DMS153 (cell line): ENCODE results near the gene TMEM147.

ENCODE experiments used
- DNase-seq: peaks from one replicate; lab custom pipeline; 2025; lab: John Stamatoyannopoulos, UW

Gene TMEM147

GRCh38 chr19:35521124-35521743 lies 24.2 kb upstream of the TMEM147 start:
- DNase-seq: no peak

GRCh38 chr19:35522745-35523327 lies 22.6 kb upstream of the TMEM147 start:
- DNase-seq: no peak

- DNase-seq: no peak
Observed at GRCh38 chr19:35524181-35524837, 21.1 kb upstream of the TMEM147 start.

- DNase-seq: no peak
Observed at GRCh38 chr19:35525873-35526272, 19.6 kb upstream of the TMEM147 start.

GRCh38 chr19:35528218-35529038 lies 17.0 kb upstream of the TMEM147 start, which contains the start of gene SBSN:
TSS of gene SBSN (minus strand) at chr19:35528311. CDS start at chr19:35528281, 30 bp downstream.
- no peak for DNase-seq

GRCh38 chr19:35529241-35530218 lies 15.9 kb upstream of the TMEM147 start:
- no peak for DNase-seq

- DNase-seq: no peak
Observed at GRCh38 chr19:35531291-35531690, 14.1 kb upstream of the TMEM147 start.

GRCh38 chr19:35533201-35533821 lies 12.1 kb upstream of the TMEM147 start, which contains the start of gene GAPDHS:
TSS of gene GAPDHS (plus strand) at chr19:35533456. CDS start at chr19:35533528, 72 bp downstream.
- DNase-seq: no peak

- DNase-seq: no peak
Observed at GRCh38 chr19:35533822-35534392, 11.5 kb upstream of the TMEM147 start.

GRCh38 chr19:35534803-35535480 lies 10.5 kb upstream of the TMEM147 start:
- DNase-seq: no peak

- DNase-seq: no peak
Observed at GRCh38 chr19:35539314-35539713, 6.1 kb upstream of the TMEM147 start.

GRCh38 chr19:35539850-35540249 lies 5.6 kb upstream of the TMEM147 start:
- DNase-seq: no peak

GRCh38 chr19:35540356-35540927 lies 5.0 kb upstream of the TMEM147 start:
- DNase-seq: no peak

- DNase-seq: no peak
Observed at GRCh38 chr19:35542209-35542608, 3.2 kb upstream of the TMEM147 start.

- DNase-seq: no peak
Observed at GRCh38 chr19:35543280-35544109, 1.9 kb upstream of the TMEM147 start.

GRCh38 chr19:35544110-35544802 lies 1.2 kb upstream of the TMEM147 start:
- no peak for DNase-seq

GRCh38 chr19:35545855-35546381 lies 492 bp downstream of the TMEM147 start:
- DNase-seq: no peak

GRCh38 chr19:35546532-35546931 lies 1.1 kb downstream of the TMEM147 start:
- no peak for DNase-seq
